HG03139 (cell line): ENCODE measurements around the gene SLC22A14.
"Not testable (repeated sequence)": the region's sequence is repeated elsewhere in the genome, so short reads cannot be mapped to it uniquely, and the experiment has no call there.

Experiments
- ATAC-seq: cut with Tn5 transposase; IDR thresholded peaks from one replicate; pipeline ENCODE4 v1.9.1; 2021; ENCODE audit not compliant: unreplicated experiment

SLC22A14 gene

DNA sequence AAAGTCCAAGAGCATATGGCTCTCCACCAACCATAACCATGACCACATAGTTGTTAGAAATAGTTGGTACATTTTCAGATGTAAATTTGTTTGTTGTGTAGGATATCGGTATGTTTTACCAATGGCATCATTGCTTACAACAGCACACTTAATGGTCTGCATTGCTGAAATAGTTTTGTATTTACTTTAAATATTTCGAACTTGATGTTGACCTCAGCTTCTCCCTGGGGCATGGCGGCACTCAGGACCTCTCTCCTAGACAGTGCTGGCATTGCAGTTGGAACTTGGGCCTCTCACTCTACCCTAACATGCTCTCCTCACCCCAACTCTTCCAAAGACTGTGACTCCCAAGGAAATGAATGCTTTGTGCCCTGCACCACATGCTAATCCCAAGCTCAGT, 11.5 kb upstream of the SLC22A14 start:
- no peak for ATAC-seq

DNA sequence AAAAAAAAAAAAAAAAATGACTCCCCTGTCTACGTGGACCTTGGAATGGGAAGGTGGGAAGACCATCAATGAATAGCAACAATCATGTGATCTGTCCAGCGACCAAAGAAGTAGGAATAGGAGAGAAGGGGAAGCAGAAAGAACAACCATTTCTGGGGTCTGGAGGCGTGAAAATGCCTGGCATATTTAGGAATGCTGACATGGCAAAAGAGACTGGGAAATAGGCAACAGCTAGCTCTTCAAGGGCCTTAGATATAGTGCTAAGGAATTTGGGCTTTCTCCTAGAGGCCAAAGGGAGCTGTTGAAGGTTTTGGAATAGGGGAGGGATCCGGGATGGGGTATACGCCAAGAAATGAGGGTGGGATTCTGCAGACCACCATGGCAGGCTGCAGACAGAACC, 10.5 kb upstream of the SLC22A14 start:
- ATAC-seq: no peak

DNA sequence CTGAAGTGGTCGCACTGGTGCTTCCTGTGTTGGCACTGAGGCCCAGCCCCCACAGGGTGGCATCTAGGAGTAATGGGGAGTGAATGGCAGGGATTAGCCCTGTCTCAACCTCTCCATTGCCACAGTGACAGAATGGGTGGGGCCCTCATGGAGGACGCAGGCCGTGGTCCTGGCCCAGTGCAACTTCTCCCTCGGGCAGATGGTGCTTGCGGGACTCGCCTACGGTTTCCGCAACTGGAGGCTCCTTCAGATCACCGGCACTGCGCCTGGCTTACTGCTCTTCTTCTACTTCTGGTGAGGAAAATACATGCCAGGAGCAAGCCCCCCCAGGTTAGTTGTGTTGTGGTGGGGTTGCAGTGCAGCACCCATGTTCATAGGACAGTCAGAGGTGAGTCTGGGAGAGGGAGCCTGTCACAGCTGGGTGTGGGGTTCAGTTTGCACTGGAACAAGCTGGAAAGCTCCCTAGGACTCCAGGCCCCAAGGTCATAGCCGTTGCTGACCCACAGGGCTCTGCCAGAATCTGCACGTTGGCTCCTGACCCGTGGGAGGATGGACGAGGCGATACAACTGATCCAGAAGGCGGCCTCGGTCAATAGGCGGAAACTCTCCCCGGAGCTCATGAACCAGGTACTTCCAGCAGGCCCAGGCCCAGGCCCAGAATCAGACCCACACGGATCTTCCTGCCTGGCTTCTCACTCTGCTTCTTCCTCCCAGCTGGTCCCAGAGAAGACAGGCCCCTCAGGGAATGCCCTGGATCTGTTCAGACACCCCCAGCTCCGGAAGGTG, 7.0 kb upstream of the SLC22A14 start:
- ATAC-seq: no peak

DNA sequence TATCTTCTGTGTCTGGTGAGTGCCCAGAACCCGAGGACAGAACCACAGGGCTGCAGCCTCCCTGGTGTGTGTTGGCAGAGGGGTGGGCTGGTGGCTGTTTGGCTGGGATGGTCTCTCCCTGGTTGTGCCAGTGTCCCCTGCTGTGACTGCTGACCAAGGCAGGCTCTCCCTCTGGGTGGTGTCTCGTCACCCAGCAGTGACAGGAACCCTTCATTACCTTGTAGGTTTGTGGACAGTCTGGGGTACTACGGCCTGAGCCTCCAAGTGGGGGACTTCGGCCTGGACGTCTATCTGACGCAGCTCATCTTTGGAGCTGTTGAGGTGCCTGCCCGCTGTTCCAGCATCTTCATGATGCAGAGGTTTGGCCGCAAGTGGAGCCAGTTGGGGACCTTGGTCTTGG, 6.4 kb upstream of the SLC22A14 start:
- no peak for ATAC-seq

DNA sequence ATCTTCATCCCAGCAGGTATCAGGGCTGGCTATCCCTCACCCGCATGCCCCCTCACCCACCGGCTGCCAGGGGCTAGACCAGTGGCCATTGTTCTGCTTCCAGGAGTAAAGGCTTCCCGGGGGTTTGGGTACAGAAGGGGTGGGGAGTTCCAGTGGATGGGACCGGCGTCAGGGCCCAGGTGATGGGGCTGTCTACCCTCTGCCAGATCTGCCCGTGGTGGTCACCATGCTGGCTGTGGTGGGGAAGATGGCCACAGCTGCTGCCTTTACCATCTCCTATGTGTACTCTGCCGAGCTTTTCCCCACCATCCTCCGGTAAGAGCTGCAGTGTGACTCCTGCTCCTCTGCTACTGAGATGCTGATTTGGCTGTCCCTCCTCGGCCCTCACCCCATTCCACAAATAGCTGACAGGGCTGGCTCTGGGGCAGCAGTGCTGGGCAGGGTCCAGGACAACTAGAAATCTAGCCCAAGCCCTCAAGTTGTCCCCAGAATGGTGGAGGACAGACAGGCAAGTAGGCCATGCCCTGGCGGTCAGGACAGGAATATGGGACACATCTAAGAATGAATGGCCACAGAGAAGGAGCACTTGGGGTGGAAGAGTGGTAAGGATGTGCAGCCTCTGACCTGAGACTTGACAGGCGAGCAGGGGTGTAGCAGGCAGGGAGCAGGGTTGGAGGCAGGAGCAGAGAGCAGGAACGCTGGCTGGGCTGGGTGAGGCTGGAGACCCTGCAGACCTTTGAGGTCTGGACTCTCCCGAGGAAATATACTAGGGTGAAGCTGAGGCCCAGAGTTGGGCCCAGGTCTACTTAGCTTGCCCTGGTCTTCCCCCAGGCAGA, 5.8 kb upstream of the SLC22A14 start:
- no peak for ATAC-seq

DNA sequence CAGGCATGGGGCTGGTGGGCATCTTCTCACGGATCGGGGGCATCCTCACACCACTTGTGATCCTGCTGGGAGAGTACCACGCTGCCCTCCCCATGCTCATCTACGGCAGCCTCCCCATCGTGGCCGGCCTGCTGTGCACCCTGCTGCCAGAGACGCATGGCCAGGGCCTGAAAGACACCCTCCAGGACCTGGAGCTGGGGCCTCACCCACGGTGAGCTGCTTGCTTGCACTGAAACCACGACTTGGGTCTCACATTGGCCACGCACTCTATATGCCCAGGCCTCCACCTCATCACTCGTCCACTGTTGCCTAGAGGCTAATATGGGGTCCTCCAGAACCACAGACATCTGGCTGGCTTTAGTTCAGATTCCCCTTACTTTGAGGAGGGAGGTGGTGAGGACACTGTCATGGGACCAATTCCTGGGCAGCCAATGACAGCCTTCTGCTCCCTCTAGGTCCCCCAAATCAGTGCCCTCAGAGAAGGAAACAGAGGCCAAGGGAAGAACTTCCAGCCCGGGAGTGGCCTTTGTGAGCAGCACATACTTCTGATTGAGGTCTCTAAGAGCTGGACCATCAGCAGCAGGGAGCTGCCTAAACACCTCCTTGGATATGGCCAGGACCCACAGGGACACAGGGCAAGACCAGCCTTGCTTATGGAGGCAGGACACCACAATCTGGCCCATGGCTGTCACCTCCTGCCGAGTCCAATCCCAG, 5.0 kb upstream of the SLC22A14 start:
- ATAC-seq: no peak

DNA sequence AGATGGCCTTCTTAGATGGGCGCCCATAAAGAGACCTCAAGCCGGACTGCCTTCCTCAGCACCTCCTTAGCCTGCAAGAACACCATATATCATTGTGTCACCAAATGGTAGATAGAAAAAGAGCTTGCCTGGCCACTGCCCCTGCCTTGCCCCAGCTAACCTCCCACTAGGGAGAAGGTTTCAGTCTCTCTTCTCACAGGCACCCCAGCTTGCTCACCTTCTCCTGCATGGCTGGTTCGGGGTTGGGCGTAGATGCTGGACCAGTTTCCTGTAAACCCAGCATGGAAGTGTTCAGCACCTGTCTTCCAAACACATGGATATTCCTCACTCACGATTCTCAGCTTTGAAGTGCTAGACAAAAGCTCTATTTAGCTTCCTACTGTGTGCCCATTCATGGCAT, 3.3 kb upstream of the SLC22A14 start:
- ATAC-seq: no peak

DNA sequence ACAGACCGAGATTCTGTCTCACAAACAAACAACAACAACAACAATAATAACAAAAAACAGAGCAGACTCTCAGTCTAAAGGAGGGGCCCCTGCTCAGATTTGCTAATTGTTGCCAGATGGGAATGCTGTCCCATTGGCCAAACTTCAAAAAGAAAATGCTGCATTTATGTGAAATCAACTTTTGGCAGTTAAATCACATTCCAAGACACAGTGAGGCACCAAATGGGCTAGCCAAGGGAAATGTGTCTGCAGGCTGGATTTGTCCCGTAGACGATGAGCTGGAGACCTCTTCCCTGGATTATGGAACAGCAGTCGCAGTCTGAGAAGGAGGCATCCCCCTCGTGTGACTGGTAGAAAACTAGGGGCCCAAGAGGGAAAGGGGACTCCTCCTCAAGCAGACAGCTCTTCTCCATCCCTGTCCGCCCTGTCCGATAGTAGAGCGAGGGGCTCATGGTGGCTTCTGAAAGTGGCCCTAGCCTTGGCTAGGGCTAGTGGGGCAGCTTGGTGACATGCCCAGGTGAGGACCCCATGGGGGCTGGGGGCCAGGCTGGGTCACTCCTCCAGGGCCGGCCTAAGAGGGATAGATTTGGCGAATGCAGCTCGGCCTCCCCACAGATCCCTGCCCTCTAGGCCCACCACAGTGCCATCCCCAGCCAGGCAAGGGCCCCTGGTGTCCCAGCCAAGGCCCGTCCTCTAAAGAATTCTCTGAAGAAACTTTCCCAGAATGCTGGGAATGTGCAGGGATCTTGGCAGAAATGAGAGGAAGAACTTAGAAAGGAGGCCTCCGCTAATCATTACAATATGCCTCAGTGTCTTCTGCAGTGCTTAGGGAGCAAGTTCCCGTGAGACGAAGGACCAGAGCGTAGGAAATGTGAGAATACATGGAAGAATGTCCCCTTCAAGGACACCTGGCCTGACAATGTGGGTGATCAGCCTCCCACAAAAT, 2.0 kb downstream of the SLC22A14 start:
- ATAC-seq: no peak

DNA sequence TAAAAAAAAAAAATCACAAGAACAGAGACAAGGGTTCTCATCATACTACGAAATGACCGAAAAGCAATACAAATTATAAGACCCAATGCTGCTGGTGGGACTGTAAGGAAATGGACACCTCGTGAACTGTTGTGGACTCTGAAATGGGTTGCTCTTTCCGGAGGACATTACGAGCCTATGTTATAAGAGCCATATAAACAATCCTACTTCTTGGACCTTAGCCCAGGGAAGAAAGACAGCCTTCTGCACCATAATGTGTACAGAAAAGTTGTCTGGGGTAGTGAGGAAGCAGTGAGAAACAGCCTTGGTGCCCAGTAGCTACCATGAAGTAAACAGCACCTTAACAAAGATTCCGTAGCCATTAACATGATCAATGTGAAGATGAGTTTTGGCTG, 2.7 kb downstream of the SLC22A14 start:
- ATAC-seq: no peak

DNA sequence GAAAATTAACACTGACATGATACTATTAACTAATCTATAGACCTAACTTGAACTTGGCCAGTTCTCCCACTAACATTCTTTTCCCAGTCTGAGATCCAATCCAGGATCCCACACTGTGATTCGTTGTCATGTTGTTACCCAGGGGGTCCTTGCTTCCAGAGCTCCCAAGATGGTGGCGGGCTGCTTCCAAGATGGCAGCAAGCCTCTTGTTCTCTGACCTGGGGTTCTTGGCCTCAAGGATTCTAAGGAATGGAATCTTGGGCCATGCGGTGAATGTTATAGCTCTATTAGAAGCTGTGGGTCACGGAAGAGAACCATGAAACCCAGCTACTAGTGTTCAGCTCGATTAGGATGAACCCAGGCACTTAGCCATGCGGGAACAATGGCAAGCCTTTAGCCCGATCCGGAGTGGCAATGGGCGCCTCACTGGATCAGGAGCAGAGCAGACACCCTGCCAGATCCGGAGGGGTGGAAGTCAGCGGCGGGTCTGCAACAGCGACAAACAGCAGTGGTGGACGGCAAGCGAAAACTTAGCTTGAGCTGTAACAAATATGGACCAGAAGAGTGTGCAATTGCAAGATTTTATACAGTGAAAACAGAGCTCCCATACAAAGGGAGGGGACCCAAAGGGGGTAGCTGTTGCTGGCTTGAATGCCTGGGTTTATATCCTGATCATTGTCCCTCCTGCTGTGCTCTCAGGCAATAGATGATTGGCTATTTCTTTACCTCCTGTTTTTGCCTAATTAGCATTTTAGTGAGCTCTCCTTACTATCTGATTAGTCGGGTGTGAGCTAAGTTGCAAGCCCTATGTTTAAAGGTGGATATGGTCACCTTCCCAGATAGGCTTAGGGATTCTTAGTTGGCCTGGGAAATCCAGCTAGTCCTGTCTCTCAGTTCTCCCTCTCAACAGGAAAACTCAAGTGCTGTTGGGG, 7.5 kb downstream of the SLC22A14 start:
- ATAC-seq: not testable (repeated sequence)

DNA sequence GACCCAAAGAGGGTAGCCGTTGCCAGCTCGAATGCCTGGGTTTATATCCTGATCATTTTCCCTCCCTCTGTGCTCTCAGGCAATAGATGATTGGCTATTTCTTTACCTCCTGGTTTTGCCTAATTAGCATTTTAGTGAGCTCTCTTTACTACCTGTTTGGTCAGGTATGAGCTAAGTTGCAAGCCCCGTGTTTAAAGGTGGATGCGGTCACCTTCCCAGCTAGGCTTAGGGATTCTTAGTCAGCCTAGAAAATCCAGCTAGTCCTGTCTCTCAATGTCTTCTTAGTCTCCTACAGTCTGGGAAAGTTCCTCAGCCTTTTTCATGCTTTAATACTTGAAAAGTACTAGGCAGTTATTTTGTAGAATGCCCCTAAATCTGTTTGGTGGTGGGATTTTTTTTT, 15.0 kb downstream of the SLC22A14 start:
- ATAC-seq: not testable (repeated sequence)

DNA sequence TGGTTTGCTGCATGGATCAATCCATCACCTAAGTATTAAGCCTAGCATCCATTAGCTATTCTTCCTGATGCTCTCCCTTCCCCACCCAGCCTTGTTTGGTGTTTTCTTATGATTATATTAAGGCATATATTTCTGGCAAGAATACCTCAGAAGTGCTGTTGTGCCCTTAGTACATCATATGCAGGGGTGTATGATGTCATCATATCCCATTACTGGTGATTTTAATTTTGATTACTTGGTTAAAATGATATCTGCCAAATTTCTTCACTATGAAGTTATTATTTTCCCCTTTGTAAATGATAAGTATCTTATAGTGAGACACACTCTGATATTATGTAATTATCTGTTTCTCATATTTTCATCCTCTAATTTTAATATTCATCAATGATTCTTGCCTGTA, 15.4 kb downstream of the SLC22A14 start:
- no peak for ATAC-seq

DNA sequence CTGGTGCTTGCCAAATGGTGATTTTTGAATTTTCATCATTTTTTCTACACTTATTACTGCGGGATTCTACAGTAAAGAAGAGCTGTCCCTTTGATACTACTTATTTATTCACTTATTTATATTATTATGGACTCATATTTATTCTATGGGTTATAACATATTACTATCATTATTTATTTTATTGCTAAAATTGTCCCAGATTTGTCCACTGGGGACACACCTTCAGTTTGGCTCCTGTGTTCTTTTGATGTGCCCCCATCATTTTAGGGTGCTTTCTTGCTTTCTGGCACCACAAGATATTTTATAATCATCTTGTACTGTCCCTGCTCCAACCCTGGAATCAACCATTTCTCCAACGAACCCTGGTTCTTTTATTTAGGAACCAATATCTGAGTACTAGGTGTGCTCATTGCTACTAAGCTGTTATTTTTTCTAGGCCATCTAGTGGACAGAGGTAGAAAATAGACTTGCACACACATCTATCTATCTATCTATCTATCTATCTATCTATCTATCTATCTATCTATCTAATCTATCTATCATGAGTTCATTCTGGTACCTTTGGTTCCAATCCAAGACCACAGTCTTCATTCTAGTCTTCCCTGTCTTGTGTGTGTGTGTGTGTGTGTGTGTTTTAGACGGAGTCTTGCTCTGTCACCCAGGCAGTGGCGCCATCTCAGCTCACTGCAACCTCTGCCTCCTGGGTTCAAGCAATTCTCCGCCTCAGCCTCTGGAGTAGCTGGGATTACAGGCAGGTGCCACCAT, 16.0 kb downstream of the SLC22A14 start:
- ATAC-seq: no peak

DNA sequence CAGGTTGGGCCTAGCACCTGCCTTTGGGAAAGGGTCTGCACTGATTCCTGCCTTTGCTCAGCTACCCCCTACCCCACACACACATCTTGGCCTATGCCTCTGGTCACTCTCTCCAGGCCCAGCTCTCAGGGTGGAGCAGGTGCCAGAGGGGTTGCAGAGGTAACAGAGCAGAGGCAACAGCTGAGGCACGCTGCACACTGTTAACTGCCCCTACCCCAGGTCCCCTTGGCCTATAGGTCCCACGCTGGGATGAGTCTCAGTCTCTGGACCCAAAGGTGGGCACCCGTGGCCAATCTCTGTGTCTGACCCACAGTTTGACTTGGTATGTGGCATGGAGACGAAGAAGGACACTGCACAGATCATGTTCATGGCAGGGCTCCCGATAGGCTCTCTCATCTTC, 24.8 kb downstream of the SLC22A14 start:
- no peak for ATAC-seq

DNA sequence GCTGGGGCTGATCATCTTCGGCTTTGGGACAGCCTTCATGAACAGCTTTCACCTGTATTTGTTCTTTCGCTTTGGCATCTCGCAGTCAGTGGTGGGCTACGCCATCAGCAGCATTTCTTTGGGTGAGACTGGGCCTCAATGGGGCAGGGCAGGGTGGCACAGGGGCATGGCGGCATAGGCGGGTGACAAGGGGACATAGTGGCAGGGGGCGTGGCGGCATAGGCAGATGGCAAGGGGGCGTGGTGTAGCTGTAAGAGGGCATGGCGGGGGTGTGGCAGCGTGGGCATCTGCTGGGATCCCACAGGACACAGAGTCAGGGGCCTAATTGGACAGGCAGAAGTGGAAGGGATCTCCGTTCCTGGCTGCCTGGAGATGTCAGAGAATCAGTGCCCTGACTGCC, 25.5 kb downstream of the SLC22A14 start:
- ATAC-seq: no peak

DNA sequence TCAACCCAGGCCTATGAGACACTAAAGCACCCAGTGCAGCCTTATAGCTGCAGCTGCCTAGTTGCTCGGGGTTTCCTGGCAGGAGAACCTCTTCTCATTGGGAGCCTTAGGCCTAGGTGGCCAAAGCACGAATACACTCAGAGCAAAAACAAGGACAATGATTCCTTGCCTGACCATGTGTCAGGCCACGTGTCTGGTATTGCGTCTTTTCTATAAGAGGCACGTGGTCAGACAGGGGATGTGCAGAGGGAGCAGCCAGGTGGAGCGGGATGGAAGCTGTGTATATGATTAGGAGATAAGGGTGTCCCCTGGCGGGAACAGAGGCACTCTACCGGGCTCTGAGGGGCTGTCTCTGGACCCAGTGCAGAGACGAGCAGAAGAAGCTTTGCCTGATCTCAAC, 26.4 kb downstream of the SLC22A14 start:
- no peak for ATAC-seq

DNA sequence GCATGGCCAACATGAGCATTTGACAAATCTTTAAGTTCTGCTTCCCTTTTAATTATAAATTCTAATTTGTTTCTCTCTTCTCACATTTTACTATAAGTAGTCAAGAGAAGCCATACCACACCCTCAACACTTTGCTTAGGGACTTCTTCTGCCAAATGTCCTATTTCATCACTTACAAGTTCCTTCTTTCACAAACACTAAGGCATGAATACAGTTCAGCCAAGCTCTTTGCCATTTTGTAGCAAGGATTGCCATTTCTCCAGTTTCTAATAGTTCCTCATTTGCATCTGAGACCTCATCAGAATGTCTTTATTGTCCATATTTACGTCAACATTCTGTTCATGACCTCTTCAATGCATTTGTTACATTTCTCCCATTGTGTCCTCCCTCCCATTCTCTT, 29.4 kb downstream of the SLC22A14 start:
- no peak for ATAC-seq

DNA sequence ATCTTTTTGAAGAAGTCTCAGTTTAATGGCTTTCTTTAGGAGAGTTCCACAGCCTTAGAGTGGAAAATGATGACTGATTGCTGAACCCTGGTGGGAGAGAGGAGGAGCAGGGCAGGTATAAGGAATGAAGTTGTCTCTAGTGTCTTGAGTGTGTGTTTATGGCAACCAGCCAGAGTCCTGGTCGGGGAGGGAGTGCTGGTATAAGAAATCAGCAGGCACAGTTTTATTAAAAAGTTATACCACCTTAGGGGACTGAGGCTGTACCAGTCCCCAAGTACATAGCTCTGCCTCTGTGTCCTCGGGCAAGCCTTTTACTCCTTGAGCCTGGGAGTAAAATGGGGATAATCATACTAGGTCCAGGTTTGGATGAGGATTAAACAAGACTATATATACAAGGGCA, 29.8 kb downstream of the SLC22A14 start:
- ATAC-seq: no peak

DNA sequence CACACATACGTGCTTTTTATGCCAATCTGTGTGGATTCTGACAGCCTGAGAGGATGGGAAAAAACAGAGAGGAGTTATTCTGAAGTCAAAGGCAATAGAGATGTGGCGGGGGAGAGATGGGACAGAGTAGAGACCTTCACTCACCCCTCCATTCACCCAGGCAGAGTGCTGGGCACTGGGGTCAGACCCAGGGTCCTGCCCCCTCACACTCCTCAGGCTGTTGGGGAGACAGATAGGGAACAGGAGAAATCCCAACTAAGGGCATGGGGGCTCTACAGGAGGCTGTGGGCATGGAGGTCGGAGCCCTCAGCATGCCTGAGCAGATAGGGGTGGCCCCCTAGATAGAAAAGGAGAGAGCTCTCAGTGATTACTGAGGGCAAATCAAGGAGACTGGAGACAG, 30.3 kb downstream of the SLC22A14 start:
- no peak for ATAC-seq
